Measurements from ENCODE around the gene VMAC. TPM values are rescaled to one million over a fixed set of nuclear protein-coding genes. Genes with fewer than 3 reads are reported as not detected.

Gene VMAC
- total and polyA plus RNA-seq, 9 of the 15 experiments (the other 6 are each of a cell fraction or from before 2014, with no cell fraction given) = 0.03 to 3.4 (median 1.1) TPM

DNA sequence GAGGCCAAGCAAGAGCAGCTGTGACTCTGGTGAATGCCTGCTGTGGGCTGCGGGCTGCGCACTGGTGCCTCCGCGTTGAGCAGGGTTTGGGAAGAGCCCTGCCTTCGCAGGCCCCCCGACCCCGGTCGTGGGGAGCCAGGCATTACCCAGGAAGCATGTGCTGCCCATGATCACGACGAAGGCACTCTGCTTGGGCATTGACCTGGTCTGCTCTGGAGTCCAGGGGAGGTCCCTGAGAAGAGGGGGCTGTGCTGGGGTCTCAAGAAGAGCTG, 54.1 kb downstream of the VMAC start (continued):
- no peak for TF ChIP-seq CEBPG (CRISPR knock-in tag; IDR thresholded peaks at IDR 0.05)
- TF ChIP-seq CEBPG (tag; conservative IDR thresholded peaks at IDR 0.05 in 1 of 2, IDR thresholded peaks at IDR 0.05 in 1 of 2) = no peak
- no peak for TF ChIP-seq ZNF644 (tag; IDR thresholded peaks at IDR 0.05; ENCODE audit: low read depth)
- TF ChIP-seq, protein P1, sequence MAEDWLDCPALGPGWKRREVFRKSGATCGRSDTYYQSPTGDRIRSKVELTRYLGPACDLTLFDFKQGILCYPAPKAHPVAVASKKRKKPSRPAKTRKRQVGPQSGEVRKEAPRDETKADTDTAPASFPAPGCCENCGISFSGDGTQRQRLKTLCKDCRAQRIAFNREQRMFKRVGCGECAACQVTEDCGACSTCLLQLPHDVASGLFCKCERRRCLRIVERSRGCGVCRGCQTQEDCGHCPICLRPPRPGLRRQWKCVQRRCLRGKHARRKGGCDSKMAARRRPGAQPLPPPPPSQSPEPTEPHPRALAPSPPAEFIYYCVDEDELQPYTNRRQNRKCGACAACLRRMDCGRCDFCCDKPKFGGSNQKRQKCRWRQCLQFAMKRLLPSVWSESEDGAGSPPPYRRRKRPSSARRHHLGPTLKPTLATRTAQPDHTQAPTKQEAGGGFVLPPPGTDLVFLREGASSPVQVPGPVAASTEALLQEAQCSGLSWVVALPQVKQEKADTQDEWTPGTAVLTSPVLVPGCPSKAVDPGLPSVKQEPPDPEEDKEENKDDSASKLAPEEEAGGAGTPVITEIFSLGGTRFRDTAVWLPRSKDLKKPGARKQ (CRISPR knock-in tag; IDR thresholded peaks at IDR 0.05) = no peak
- TF ChIP-seq KAT2B (IDR thresholded peaks at IDR 0.05; ENCODE audit: low read depth, low read length) = no peak
- TF ChIP-seq, protein P2, sequence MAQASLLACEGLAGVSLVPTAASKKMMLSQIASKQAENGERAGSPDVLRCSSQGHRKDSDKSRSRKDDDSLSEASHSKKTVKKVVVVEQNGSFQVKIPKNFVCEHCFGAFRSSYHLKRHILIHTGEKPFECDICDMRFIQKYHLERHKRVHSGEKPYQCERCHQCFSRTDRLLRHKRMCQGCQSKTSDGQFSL (CRISPR knock-in tag; IDR thresholded peaks at IDR 0.05) = no peak
- TF ChIP-seq, protein P2 (tag; IDR thresholded peaks at IDR 0.05) = no peak

DNA sequence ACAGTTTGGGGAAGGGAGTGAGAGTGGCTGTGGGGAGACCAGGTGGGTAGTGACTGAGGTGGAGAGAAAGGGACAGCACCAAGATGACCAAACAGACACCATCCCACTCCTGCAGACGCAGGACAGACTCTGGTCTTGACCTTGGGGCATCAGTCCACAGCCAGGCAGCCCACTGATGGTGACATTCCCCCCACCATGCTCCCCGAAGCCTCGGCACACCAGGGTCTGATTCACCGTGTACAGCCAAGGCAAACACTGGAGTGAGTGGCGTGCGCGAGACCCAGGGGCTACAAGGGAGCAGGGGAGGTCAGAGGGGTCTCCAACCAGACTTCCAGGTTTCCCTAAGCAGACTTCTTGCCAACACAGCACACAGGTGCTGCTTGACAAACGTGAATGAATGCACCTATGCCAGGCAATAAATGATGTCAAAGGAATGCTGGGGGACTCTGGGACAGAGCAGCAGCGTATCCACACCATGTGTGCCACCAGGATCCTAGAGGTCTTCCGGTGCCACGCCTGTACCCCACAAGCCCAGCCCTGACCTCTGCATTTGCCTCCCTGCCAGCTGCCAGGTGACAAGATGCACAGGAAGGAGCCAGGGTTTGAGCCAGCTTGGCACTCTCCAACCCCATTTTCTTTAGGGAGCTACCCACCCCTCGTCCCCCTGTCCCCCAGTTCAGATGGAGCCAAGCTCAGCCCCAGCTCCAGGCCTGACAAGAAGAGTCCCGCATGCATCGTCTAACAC, 54.8 kb downstream of the VMAC start:
- peaks cover 70% of the 10 kb centered on the region for H4K20me1 ChIP-seq (replicated peaks; ENCODE audit: control insufficient read depth, insufficient read depth, low read length)
- in situ Hi-C loops (cut with MboI) = no loop called here
- no peaks in the 10 kb centered on the region for H3K27me3 ChIP-seq (ENCODE audit: control insufficient read depth in 2 of 2, insufficient read depth in 2 of 2, low read length in 2 of 2)
- peaks cover 25 to 48% of the 10 kb centered on the region in 2 experiments for H3K4me1 ChIP-seq (replicated peaks in 1 of 2; ENCODE audit: control insufficient read depth in 2 of 2, insufficient read depth in 2 of 2, low read length in 2 of 2)
- peak overlapping the region in 1 of 2 experiments; percentile 36; a peak in 1 of 4 replicates for H3K9ac ChIP-seq (ENCODE audit: insufficient read depth in 1 of 2, low read depth in 2 of 2, low read length in 2 of 2)
- ChIA-PET CTCF (ENCODE audit: low intra/inter-chr PET ratio) (no interaction called here), POLR2A (interaction anchor here (0.7 to 1.7 kb wide), 5 partner anchors 9 to 19 kb away, joined by 3 to 8 read pairs (median 3); partner anchors contain the start of gene RANBP3)
- peaks cover 10% of the 10 kb centered on the region for H3K9me1 ChIP-seq (ENCODE audit: control insufficient read depth, insufficient read depth, low read length)
- no peaks in the 10 kb centered on the region for H3K9me3 ChIP-seq (replicated peaks; ENCODE audit: control insufficient read depth, insufficient read depth, low read depth, low read length)
- DNase-seq (ENCODE audit: extremely low read depth in 1 of 4, low spot score in 3 of 4) (no peak), FAIRE-seq (no peak), ATAC-seq (no peak)
- no peak overlapping the region for H3K4me3 ChIP-seq
- H3K27ac ChIP-seq (ENCODE audit: extremely low read depth, low read depth, low read length) = no peak overlapping the region
- peaks cover 21% of the 10 kb centered on the region; the same call in 2 of the 3 replicates for H3K36me3 ChIP-seq (ENCODE audit: control insufficient read depth, insufficient read depth, low read length)
- no peak for TF ChIP-seq SIN3B (IDR thresholded peaks at IDR 0.05; ENCODE audit: low read depth)
- no peak overlapping the region for H2AFZ ChIP-seq (ENCODE audit: low read depth, low read length)
- H3K4me2 ChIP-seq (ENCODE audit: insufficient read depth, low read length) = no peak overlapping the region
- intact Hi-C loops (cut with micrococcal nuclease) = no loop called here
- WGBS (ENCODE audit: insufficient coverage, low coverage, missing lambda C conversion rate) = 90% methylated on average over 14 of the region's 14 CpGs
- BruUV-seq (replicated peaks) = no TSS peak
- H3K79me2 ChIP-seq (ENCODE audit: control insufficient read depth, insufficient read depth, low read length) = peaks cover 96% of the 10 kb centered on the region

Other genes with a start within 250 kb of the VMAC start
Only the 7 nearest of the 16 such genes appear.
- gene NRTN, start 99.8 kb upstream of the VMAC start, total RNA-seq (2014; rRNA removed) = 7.3 and 8.1 TPM in 2 replicates
- gene NRTN, start 99.8 kb upstream of the VMAC start, total RNA-seq (2014; rRNA removed; fragmentation: Illumina TruSeq; extraction: Trizol) = 0.62 and 0.70 TPM in 2 replicates
- gene NRTN, start 99.8 kb upstream of the VMAC start, total RNA-seq (2015; rRNA removed; fragmentation: Illumina TruSeq; extraction: Trizol) = 1.6 TPM in 2 replicates
- 5.3 and 7.8 TPM in 2 replicates for gene NRTN, start 99.8 kb upstream of the VMAC start, total RNA-seq (2021)
- gene NRTN, start 99.8 kb upstream of the VMAC start, polyA plus RNA-seq (2011; rRNA removed) = 1.1 and 2.2 TPM in 2 replicates
- 1.6 and 3.3 TPM in 2 replicates for gene NRTN, start 99.8 kb upstream of the VMAC start, polyA plus RNA-seq (2014; fragmentation: Illumina TruSeq; extraction: Trizol)
- not detected for gene NRTN, start 99.8 kb upstream of the VMAC start, polyA plus RNA-seq (2014; fragmentation: Nextera tagmentation; extraction: Ambion mirVana)
- gene NRTN, start 99.8 kb upstream of the VMAC start, polyA plus RNA-seq (2014; rRNA removed) = 2.4 and 4.0 TPM in 2 replicates
- not detected in 2 replicates for gene FUT6, start 65.2 kb upstream of the VMAC start, total RNA-seq (2014; rRNA removed)
- gene FUT6, start 65.2 kb upstream of the VMAC start, total RNA-seq (2014; rRNA removed; fragmentation: Illumina TruSeq; extraction: Trizol) = not detected in 2 replicates
- gene FUT6, start 65.2 kb upstream of the VMAC start, total RNA-seq (2015; rRNA removed; fragmentation: Illumina TruSeq; extraction: Trizol) = not detected in 2 replicates
- gene FUT6, start 65.2 kb upstream of the VMAC start, total RNA-seq (2021) = not detected in 2 replicates
- gene FUT6, start 65.2 kb upstream of the VMAC start, polyA plus RNA-seq (2011; rRNA removed) = not detected in 2 replicates
- gene FUT6, start 65.2 kb upstream of the VMAC start, polyA plus RNA-seq (2014; fragmentation: Illumina TruSeq; extraction: Trizol) = not detected in 2 replicates
- gene FUT6, start 65.2 kb upstream of the VMAC start, polyA plus RNA-seq (2014; fragmentation: Nextera tagmentation; extraction: Ambion mirVana) = under 1 TPM in 1 of 2 experiments, not detected in 1; 0.04 TPM
- not detected in 2 replicates for gene FUT6, start 65.2 kb upstream of the VMAC start, polyA plus RNA-seq (2014; rRNA removed)
- gene FUT3, start 53.4 kb upstream of the VMAC start, total RNA-seq (2014; rRNA removed) = 0.29 TPM in 1 of 2 replicates, not detected in the other
- not detected in 2 replicates for gene FUT3, start 53.4 kb upstream of the VMAC start, total RNA-seq (2014; rRNA removed; fragmentation: Illumina TruSeq; extraction: Trizol)
- gene FUT3, start 53.4 kb upstream of the VMAC start, total RNA-seq (2015; rRNA removed; fragmentation: Illumina TruSeq; extraction: Trizol) = not detected in 2 replicates
- 0.09 TPM in 1 of 2 replicates, not detected in the other for gene FUT3, start 53.4 kb upstream of the VMAC start, total RNA-seq (2021)
- not detected in 2 replicates for gene FUT3, start 53.4 kb upstream of the VMAC start, polyA plus RNA-seq (2011; rRNA removed)
- not detected in 2 replicates for gene FUT3, start 53.4 kb upstream of the VMAC start, polyA plus RNA-seq (2014; fragmentation: Illumina TruSeq; extraction: Trizol)
- not detected for gene FUT3, start 53.4 kb upstream of the VMAC start, polyA plus RNA-seq (2014; fragmentation: Nextera tagmentation; extraction: Ambion mirVana)
- gene FUT3, start 53.4 kb upstream of the VMAC start, polyA plus RNA-seq (2014; rRNA removed) = not detected in 2 replicates
- not detected in 2 replicates for gene FUT5, start 34.3 kb upstream of the VMAC start, total RNA-seq (2014; rRNA removed)
- gene FUT5, start 34.3 kb upstream of the VMAC start, total RNA-seq (2014; rRNA removed; fragmentation: Illumina TruSeq; extraction: Trizol) = not detected in 2 replicates
- gene FUT5, start 34.3 kb upstream of the VMAC start, total RNA-seq (2015; rRNA removed; fragmentation: Illumina TruSeq; extraction: Trizol) = not detected in 2 replicates
- gene FUT5, start 34.3 kb upstream of the VMAC start, total RNA-seq (2021) = not detected in 2 replicates
- not detected in 2 replicates for gene FUT5, start 34.3 kb upstream of the VMAC start, polyA plus RNA-seq (2011; rRNA removed)
- not detected in 2 replicates for gene FUT5, start 34.3 kb upstream of the VMAC start, polyA plus RNA-seq (2014; fragmentation: Illumina TruSeq; extraction: Trizol)
- not detected for gene FUT5, start 34.3 kb upstream of the VMAC start, polyA plus RNA-seq (2014; fragmentation: Nextera tagmentation; extraction: Ambion mirVana)
- gene FUT5, start 34.3 kb upstream of the VMAC start, polyA plus RNA-seq (2014; rRNA removed) = not detected in 2 replicates
- 367 and 490 TPM in 2 replicates for gene NDUFA11, start 1.1 kb upstream of the VMAC start, total RNA-seq (2014; rRNA removed)
- 42.7 and 63.3 TPM in 2 replicates for gene NDUFA11, start 1.1 kb upstream of the VMAC start, total RNA-seq (2014; rRNA removed; fragmentation: Illumina TruSeq; extraction: Trizol)
- gene NDUFA11, start 1.1 kb upstream of the VMAC start, total RNA-seq (2015; rRNA removed; fragmentation: Illumina TruSeq; extraction: Trizol) = 268 and 274 TPM in 2 replicates
- 335 and 348 TPM in 2 replicates for gene NDUFA11, start 1.1 kb upstream of the VMAC start, total RNA-seq (2021)
- 84.9 and 133 TPM in 2 replicates for gene NDUFA11, start 1.1 kb upstream of the VMAC start, polyA plus RNA-seq (2011; rRNA removed)
- 307 and 475 TPM in 2 replicates for gene NDUFA11, start 1.1 kb upstream of the VMAC start, polyA plus RNA-seq (2014; fragmentation: Illumina TruSeq; extraction: Trizol)
- gene NDUFA11, start 1.1 kb upstream of the VMAC start, polyA plus RNA-seq (2014; fragmentation: Nextera tagmentation; extraction: Ambion mirVana) = 100 to 1,000 TPM; 212 to 249 TPM
- gene NDUFA11, start 1.1 kb upstream of the VMAC start, polyA plus RNA-seq (2014; rRNA removed) = 321 and 486 TPM in 2 replicates
- 2.4 and 4.0 TPM in 2 replicates for gene CAPS, start 9.4 kb downstream of the VMAC start, total RNA-seq (2014; rRNA removed)
- gene CAPS, start 9.4 kb downstream of the VMAC start, total RNA-seq (2014; rRNA removed; fragmentation: Illumina TruSeq; extraction: Trizol) = 0.61 and 0.62 TPM in 2 replicates
- 0.91 and 1.7 TPM in 2 replicates for gene CAPS, start 9.4 kb downstream of the VMAC start, total RNA-seq (2015; rRNA removed; fragmentation: Illumina TruSeq; extraction: Trizol)
- gene CAPS, start 9.4 kb downstream of the VMAC start, total RNA-seq (2021) = 1.7 and 2.2 TPM in 2 replicates
- 1.0 and 2.4 TPM in 2 replicates for gene CAPS, start 9.4 kb downstream of the VMAC start, polyA plus RNA-seq (2011; rRNA removed)
- 0.59 and 1.0 TPM in 2 replicates for gene CAPS, start 9.4 kb downstream of the VMAC start, polyA plus RNA-seq (2014; fragmentation: Illumina TruSeq; extraction: Trizol)
- under 1 TPM; 0.15 TPM for gene CAPS, start 9.4 kb downstream of the VMAC start, polyA plus RNA-seq (2014; fragmentation: Nextera tagmentation; extraction: Ambion mirVana)
- gene CAPS, start 9.4 kb downstream of the VMAC start, polyA plus RNA-seq (2014; rRNA removed) = 2.7 and 3.1 TPM in 2 replicates
- gene RANBP3, start 73.3 kb downstream of the VMAC start, total RNA-seq (2014; rRNA removed) = 63.2 and 82.2 TPM in 2 replicates
- gene RANBP3, start 73.3 kb downstream of the VMAC start, total RNA-seq (2014; rRNA removed; fragmentation: Illumina TruSeq; extraction: Trizol) = 42.0 and 48.5 TPM in 2 replicates
- gene RANBP3, start 73.3 kb downstream of the VMAC start, total RNA-seq (2015; rRNA removed; fragmentation: Illumina TruSeq; extraction: Trizol) = 54.4 and 66.7 TPM in 2 replicates
- gene RANBP3, start 73.3 kb downstream of the VMAC start, total RNA-seq (2021) = 63.1 and 70.3 TPM in 2 replicates
- gene RANBP3, start 73.3 kb downstream of the VMAC start, polyA plus RNA-seq (2011; rRNA removed) = 46.6 and 57.6 TPM in 2 replicates
- 68.9 and 81.9 TPM in 2 replicates for gene RANBP3, start 73.3 kb downstream of the VMAC start, polyA plus RNA-seq (2014; fragmentation: Illumina TruSeq; extraction: Trizol)
- 1 to 10 TPM in 1 of 2 experiments, under 1 TPM in 1; 0.90 to 1.8 TPM for gene RANBP3, start 73.3 kb downstream of the VMAC start, polyA plus RNA-seq (2014; fragmentation: Nextera tagmentation; extraction: Ambion mirVana)
- 84.7 and 95.1 TPM in 2 replicates for gene RANBP3, start 73.3 kb downstream of the VMAC start, polyA plus RNA-seq (2014; rRNA removed)